Upper lobe of left lung (tissue), 6 donors: ENCODE data around the gene HTN1. TPM values are rescaled to one million over a fixed set of nuclear protein-coding genes. Genes with fewer than 3 reads are reported as not detected.

ENCODE experiments used
- ATAC-seq, 2 donors: fragments of 200-7000 bp; cut with Tn5 transposase; one replicate each; pipeline ENCODE4 v1.9.1; 2022; ENCODE audit warnings: mild to moderate bottlenecking in 2 of 2, moderate library complexity in 2 of 2; ENCODE audit not compliant: low FRiP score in 2 of 2
- DNase-seq, 2 donors: peaks; one replicate each; pipeline ENCODE4 v3.0.0-alpha.2; 2019 to 2020
- H3K27ac ChIP-seq, 4 donors: fragments of 200-600 bp; sonication (generic); one replicate each; pipeline ENCODE4 v1.5.1; 2016 to 2019
- H3K27me3 ChIP-seq, 4 donors: fragments of 200-600 bp; sonication (generic); one replicate each; pipeline ENCODE4 v1.5.1; 2017 to 2019
- H3K36me3 ChIP-seq, 4 donors: fragments of 200-600 bp; sonication (generic); one replicate each; pipeline ENCODE4 v1.5.1; 2016 to 2019
- H3K4me1 ChIP-seq, 4 donors: fragments of 200-600 bp; sonication (generic); one replicate each; pipeline ENCODE4 v1.5.1; 2018 to 2019
- H3K4me3 ChIP-seq, 4 donors: fragments of 200-600 bp; sonication (generic); one replicate each; pipeline ENCODE4 v1.5.1; 2017 to 2019; ENCODE audit warnings: mild to moderate bottlenecking in 2 of 4, moderate library complexity in 1 of 4
- H3K9me3 ChIP-seq, 4 donors: fragments of 200-600 bp; sonication (generic); one replicate each; pipeline ENCODE4 v1.5.1; 2018 to 2019
- EP300 ChIP-seq, 4 donors: sonication (generic); formaldehyde crosslinking; IDR thresholded peaks; one replicate each; pipeline ENCODE4 v1.5.1; 2017; ENCODE audit warnings: antibody characterized with exemption in 4 of 4, control low read depth in 2 of 4
- POLR2A ChIP-seq, 4 donors: fragments of 450-650 bp; IDR thresholded peaks; one replicate each; pipeline ENCODE4 v1.5.1; 2016 to 2017; ENCODE audit warnings: antibody characterized with exemption in 4 of 4, mild to moderate bottlenecking in 2 of 4
- POLR2AphosphoS5 ChIP-seq, 2 donors: sonication (generic); formaldehyde crosslinking; IDR thresholded peaks; one replicate each; pipeline ENCODE4 v1.5.1; 2017; ENCODE audit warnings: antibody characterized with exemption in 2 of 2
- WGBS, 2 donors: methylation state at CpG; one replicate each; pipeline ENCODE4 v1.1.5; 2017 to 2018; 5-methylcytosine and 5-hydroxymethylcytosine counted together
- total RNA-seq, 6 donors: library from RNA; depleted of rRNA in 4 of 6; stranded (reverse); fragments of >200 nt in 4 of 6; gene quantifications; one replicate each; pipeline versions ENCODE4 v1.1.0 to v1.2.1, GENCODE V29; 2016 to 2021
- TF ChIP-seq, protein P1 (sequence below), 6 experiments: fragments of 450-650 bp in 4 of 6; fragments of 200-600 bp in 2 of 6; sonication (generic) in 2 of 6; IDR thresholded peaks; one replicate each; pipeline ENCODE4 v1.5.1; 2016 to 2019; ENCODE audit warnings: antibody characterized with exemption in 6 of 6
- donor health status: DM: no; HTN: no; CAD: no; lungs with moderate emphysema.
- donor health status: DM: no; HTN: yes; CAD: no; lungs with severe emphysema.

HTN1 gene
- total RNA-seq, 6 donors from 2014 or later = not detected

DNA sequence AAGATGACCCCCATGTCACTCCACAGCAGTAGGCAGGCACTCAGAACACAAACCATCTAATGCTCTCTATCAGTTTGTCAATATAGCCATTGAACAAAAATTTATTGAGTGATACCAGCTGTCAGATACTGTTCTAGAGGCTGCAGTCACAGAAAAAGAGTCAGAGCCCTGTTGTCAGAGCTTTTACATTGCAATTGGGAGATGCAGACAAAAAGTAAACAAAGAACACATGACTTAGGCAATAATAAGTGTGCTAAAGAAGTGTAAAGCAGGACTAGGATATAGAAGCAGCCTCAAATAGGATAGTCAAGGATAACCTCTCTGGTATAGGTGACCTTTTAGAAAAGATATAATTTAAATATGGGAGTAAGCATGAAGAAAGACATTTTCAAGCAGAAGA is 8.9 kb downstream of the HTN1 start:
- H3K27ac ChIP-seq = no peak overlapping the region
- H3K4me3 ChIP-seq = no peak overlapping the region
- H3K36me3 ChIP-seq = no peaks in the 10 kb centered on the region
- H3K27me3 ChIP-seq = no peaks in the 10 kb centered on the region
- TF ChIP-seq, protein P1, sequence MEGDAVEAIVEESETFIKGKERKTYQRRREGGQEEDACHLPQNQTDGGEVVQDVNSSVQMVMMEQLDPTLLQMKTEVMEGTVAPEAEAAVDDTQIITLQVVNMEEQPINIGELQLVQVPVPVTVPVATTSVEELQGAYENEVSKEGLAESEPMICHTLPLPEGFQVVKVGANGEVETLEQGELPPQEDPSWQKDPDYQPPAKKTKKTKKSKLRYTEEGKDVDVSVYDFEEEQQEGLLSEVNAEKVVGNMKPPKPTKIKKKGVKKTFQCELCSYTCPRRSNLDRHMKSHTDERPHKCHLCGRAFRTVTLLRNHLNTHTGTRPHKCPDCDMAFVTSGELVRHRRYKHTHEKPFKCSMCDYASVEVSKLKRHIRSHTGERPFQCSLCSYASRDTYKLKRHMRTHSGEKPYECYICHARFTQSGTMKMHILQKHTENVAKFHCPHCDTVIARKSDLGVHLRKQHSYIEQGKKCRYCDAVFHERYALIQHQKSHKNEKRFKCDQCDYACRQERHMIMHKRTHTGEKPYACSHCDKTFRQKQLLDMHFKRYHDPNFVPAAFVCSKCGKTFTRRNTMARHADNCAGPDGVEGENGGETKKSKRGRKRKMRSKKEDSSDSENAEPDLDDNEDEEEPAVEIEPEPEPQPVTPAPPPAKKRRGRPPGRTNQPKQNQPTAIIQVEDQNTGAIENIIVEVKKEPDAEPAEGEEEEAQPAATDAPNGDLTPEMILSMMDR (IDR thresholded peaks at IDR 0.05) = no peak
- TF ChIP-seq EP300 (IDR thresholded peaks at IDR 0.05) (no peak), POLR2AphosphoS5 (IDR thresholded peaks at IDR 0.05) (no peak), POLR2A (IDR thresholded peaks at IDR 0.05) (no peak)
- no peak for ATAC-seq
- H3K9me3 ChIP-seq = no peaks in the 10 kb centered on the region
- H3K4me1 ChIP-seq = no peaks in the 10 kb centered on the region
- no peak for DNase-seq

DNA sequence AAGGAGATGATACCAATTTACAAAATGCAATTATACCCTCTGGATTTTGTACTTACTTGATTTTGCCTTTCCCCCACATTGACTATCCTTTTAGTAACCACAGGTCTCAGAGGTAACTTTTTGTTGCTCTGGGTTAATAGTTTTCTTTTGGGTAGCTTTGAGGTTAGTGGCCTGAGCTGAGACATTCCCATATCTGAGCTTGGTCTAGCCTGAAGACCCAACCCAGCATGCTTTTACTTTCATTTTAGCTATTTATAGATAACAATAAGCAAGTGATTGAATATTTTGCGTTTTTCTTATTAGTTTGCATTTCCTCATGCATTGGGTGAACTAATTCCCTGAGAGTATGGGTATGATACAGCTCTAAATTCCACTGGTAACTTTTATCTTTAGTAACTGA is 11.8 kb downstream of the HTN1 start:
- Histone ChIP-seq H3K36me3 (no peaks in the 10 kb centered on the region), H3K4me1 (no peaks in the 10 kb centered on the region), H3K27ac (no peak overlapping the region), H3K27me3 (no peaks in the 10 kb centered on the region), H3K4me3 (no peak overlapping the region), H3K9me3 (no peaks in the 10 kb centered on the region)
- ATAC-seq = no peak
- 58 to 64% methylated on average over 1 of the region's 1 CpG for WGBS, 2 donors
- DNase-seq = no peak
- TF ChIP-seq EP300 (IDR thresholded peaks at IDR 0.05) (no peak), POLR2A (IDR thresholded peaks at IDR 0.05) (no peak), POLR2AphosphoS5 (IDR thresholded peaks at IDR 0.05) (no peak)
- TF ChIP-seq, protein P1 (IDR thresholded peaks at IDR 0.05) = no peak

DNA sequence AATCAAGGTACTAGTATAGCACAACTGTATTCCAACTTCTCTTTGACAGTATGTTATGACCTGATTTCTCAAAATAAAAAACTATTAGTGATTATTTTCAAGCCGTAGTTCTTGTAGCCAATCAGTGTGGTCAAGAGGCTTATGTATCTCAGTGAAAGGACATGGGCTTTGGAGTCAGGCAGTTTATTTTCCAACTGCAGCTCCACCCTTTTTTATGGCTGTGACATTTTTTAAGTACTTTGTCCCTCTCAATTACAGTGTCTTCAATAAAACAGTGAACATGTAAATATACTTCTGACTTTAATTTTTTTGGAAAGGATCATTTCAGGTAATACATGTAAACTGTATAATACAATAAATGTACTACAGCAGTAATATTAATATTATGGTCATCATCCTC is 30.0 kb downstream of the HTN1 start:
- H3K36me3 ChIP-seq = no peaks in the 10 kb centered on the region
- no peaks in the 10 kb centered on the region for H3K4me1 ChIP-seq
- H3K4me3 ChIP-seq = no peak overlapping the region
- WGBS, 2 donors = 86 to 88% methylated on average over 1 of the region's 1 CpG
- ATAC-seq (no peak), DNase-seq (no peak)
- no peak overlapping the region for H3K27ac ChIP-seq
- TF ChIP-seq POLR2A (IDR thresholded peaks at IDR 0.05) (no peak), EP300 (IDR thresholded peaks at IDR 0.05) (no peak), POLR2AphosphoS5 (IDR thresholded peaks at IDR 0.05) (no peak)
- TF ChIP-seq, protein P1 (IDR thresholded peaks at IDR 0.05) = no peak
- H3K27me3 ChIP-seq = no peaks in the 10 kb centered on the region
- no peaks in the 10 kb centered on the region for H3K9me3 ChIP-seq

DNA sequence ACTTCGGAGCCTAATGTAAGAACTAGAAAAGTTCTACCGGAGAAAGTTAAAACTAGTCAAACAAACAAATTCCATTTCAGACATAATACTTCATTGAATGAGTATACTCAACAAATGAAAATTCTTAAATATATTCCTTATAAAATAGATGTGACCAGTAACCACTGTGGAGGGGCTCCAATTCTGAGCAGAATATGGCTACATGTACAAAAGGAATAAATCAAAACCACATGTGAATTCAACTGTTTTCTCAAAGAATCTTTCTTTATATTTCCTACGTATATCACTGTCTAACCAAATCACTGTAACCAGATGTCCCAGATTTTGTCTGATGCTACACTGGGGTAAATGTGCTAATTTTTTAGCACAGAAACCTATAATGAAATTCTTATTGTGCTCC is 49.0 kb downstream of the HTN1 start:
- Histone ChIP-seq H3K36me3 (no peaks in the 10 kb centered on the region), H3K9me3 (no peaks in the 10 kb centered on the region), H3K4me3 (no peak overlapping the region), H3K27me3 (no peaks in the 10 kb centered on the region), H3K27ac (no peak overlapping the region), H3K4me1 (no peaks in the 10 kb centered on the region)
- ATAC-seq = no peak
- no peak for DNase-seq
- 69 to 79% methylated on average over 3 of the region's 3 CpGs for WGBS, 2 donors
- TF ChIP-seq POLR2AphosphoS5 (IDR thresholded peaks at IDR 0.05) (no peak), POLR2A (IDR thresholded peaks at IDR 0.05) (no peak), EP300 (IDR thresholded peaks at IDR 0.05) (no peak)
- TF ChIP-seq, protein P1 (IDR thresholded peaks at IDR 0.05) = no peak

Other genes starting within 250 kb of the HTN1 start
- gene SULT1E1, start 190.3 kb upstream of the HTN1 start, total RNA-seq = 1 to 10 TPM in 5 of 6 donors, not detected in 1; 1.2 to 4.3 (median 2.2) TPM
- not detected for gene CSN1S1, start 119.4 kb upstream of the HTN1 start, total RNA-seq
- gene CSN2, start 84.7 kb upstream of the HTN1 start, total RNA-seq = not detected
- gene STATH, start 54.5 kb upstream of the HTN1 start, total RNA-seq = not detected
- gene HTN3, start 22.0 kb upstream of the HTN1 start, total RNA-seq = not detected
- gene PRR27, start 103.8 kb downstream of the HTN1 start, total RNA-seq = not detected
- gene ODAM, start 145.3 kb downstream of the HTN1 start, total RNA-seq = 1 to 10 TPM in 5 of 6 donors, not detected in 1; 1.1 to 6.5 (median 3.3) TPM
- under 1 TPM in 1 of 6 donors, not detected in 5; 0.51 TPM for gene FDCSP, start 175.7 kb downstream of the HTN1 start, total RNA-seq
- gene CSN3, start 192.2 kb downstream of the HTN1 start, total RNA-seq = not detected